Gastroesophageal sphincter (tissue), 4 donors: ENCODE measurements around the gene GNG14. TPM values are rescaled to one million over a fixed set of nuclear protein-coding genes. Genes with fewer than 3 reads are reported as not detected.

Source experiments
- ATAC-seq: fragments of 150-250 bp; one replicate; pipeline ENCODE4 v1.9.1; 2016; ENCODE audit warnings: mild to moderate bottlenecking, moderate library complexity
- H3K27ac ChIP-seq, 4 donors: fragments of 200-600 bp; sonication (generic) in 3 of 4; 1 replicate in 3 of 4; 2 replicates in 1 of 4; pipeline ENCODE4 v1.5.1; 2016 to 2019
- H3K27me3 ChIP-seq: fragments of 200-600 bp; sonication (generic); one replicate; pipeline ENCODE4 v1.5.1; 2019
- H3K36me3 ChIP-seq, 2 donors: fragments of 200-600 bp; sonication (generic); one replicate each; pipeline ENCODE4 v1.5.1; 2019; ENCODE audit warnings: control low read depth in 1 of 2
- H3K4me1 ChIP-seq, 3 donors: fragments of 200-600 bp; sonication (generic); 1 replicate in 2 of 3; 2 replicates in 1 of 3; pipeline ENCODE4 v1.5.1; 2016 to 2019; ENCODE audit warnings: control low read depth in 2 of 3
- H3K4me3 ChIP-seq, 2 donors: fragments of 200-600 bp; sonication (generic); one replicate each; pipeline ENCODE4 v1.5.1; 2019; ENCODE audit warnings: mild to moderate bottlenecking in 1 of 2, moderate library complexity in 1 of 2
- H3K9me3 ChIP-seq, 3 donors: fragments of 200-600 bp; sonication (generic); one replicate each; pipeline ENCODE4 v1.5.1; 2017 to 2019; ENCODE audit warnings: control low read depth in 2 of 3
- EP300 ChIP-seq: sonication (generic); formaldehyde crosslinking; IDR thresholded peaks from one replicate; pipeline ENCODE4 v1.6.1; 2017; ENCODE audit warnings: antibody characterized with exemption, mild to moderate bottlenecking
- POLR2A ChIP-seq, 2 donors: fragments of 450-650 bp; IDR thresholded peaks; one replicate each; pipeline ENCODE4 v1.6.1; 2017; ENCODE audit warnings: antibody characterized with exemption in 2 of 2, mild to moderate bottlenecking in 2 of 2, moderate library complexity in 1 of 2
- POLR2AphosphoS5 ChIP-seq: sonication (generic); formaldehyde crosslinking; IDR thresholded peaks from one replicate; pipeline ENCODE4 v1.6.1; 2017; ENCODE audit warnings: antibody characterized with exemption
- WGBS, 2 donors: methylation state at CpG; one replicate each; pipeline ENCODE4 v1.1.5; 2018; ENCODE audit warnings: low coverage in 1 of 2; 5-methylcytosine and 5-hydroxymethylcytosine counted together
- total RNA-seq, 4 donors: library from RNA; depleted of rRNA; stranded (reverse); fragments of >200 nt; gene quantifications; one replicate each; pipeline ENCODE4 v1.1.0, GENCODE V29; 2016
- TF ChIP-seq, protein P1 (sequence below), 4 experiments: fragments of 200-600 bp in 2 of 4; fragments of 450-650 bp in 2 of 4; sonication (generic) in 1 of 4; IDR thresholded peaks; one replicate each; pipeline ENCODE4 v1.5.1; 2017 to 2019; ENCODE audit warnings: antibody characterized with exemption in 4 of 4, mild to moderate bottlenecking in 2 of 4, moderate library complexity in 2 of 4

Gene GNG14
- not detected for total RNA-seq

DNA sequence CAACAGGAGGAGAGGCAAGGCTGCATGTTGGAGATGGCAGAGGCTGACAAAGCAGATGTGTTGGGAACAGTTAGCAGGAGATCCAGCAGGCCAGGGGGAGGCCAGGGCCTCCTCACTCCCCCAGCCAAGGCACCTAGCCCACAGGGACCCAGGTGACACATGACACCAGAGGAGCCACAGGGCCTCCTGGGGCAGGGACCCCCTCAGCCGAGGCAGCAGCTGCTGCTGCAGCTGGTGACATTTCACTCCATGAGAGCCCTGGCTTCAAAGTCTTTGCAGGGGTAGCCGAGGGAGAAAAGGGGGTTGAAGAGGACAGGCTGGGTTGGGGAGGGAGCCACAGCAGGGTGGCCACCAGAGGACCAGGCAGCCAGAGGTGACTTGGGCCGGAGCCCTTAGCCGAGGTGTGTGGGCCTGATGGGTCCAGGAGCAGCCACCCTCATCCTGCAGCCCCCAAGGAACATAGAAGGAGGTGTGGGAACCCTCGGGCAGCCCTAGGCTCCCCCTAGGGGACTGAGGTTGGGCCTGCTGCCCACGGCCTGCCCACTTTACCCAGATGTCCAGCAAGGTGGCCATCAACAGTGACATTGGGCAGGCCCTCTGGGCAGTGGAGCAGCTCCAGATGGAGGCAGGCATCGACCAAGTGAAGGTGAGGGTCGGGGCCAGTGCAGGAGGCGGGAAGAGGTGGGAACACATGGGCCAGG, at the start of gene GNG14:
Gene GNG14 (plus strand): TSS at position 503 of the 701 bp plus-strand sequence. CDS start 51 bp downstream, at position 554.
- TF ChIP-seq POLR2AphosphoS5 = no peak
- no peak for TF ChIP-seq EP300
- TF ChIP-seq, protein P1, sequence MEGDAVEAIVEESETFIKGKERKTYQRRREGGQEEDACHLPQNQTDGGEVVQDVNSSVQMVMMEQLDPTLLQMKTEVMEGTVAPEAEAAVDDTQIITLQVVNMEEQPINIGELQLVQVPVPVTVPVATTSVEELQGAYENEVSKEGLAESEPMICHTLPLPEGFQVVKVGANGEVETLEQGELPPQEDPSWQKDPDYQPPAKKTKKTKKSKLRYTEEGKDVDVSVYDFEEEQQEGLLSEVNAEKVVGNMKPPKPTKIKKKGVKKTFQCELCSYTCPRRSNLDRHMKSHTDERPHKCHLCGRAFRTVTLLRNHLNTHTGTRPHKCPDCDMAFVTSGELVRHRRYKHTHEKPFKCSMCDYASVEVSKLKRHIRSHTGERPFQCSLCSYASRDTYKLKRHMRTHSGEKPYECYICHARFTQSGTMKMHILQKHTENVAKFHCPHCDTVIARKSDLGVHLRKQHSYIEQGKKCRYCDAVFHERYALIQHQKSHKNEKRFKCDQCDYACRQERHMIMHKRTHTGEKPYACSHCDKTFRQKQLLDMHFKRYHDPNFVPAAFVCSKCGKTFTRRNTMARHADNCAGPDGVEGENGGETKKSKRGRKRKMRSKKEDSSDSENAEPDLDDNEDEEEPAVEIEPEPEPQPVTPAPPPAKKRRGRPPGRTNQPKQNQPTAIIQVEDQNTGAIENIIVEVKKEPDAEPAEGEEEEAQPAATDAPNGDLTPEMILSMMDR (IDR thresholded peaks at IDR 0.05) = no peak
- no peak for TF ChIP-seq POLR2A (IDR thresholded peaks at IDR 0.05)
- no peak for ATAC-seq
- WGBS, 2 donors = 66% methylated on average over 2 of the region's 9 CpGs; no CpG with 5 or more reads in 1 of the 2 donors
- H3K27me3 ChIP-seq = no peaks in the 10 kb centered on the region
- H3K9me3 ChIP-seq = no peaks in the 10 kb centered on the region
- H3K4me3 ChIP-seq = no peak within 1 kb of the TSS
- peaks cover 0 to 6% of the 10 kb centered on the region in 2 donors for H3K36me3 ChIP-seq
- H3K27ac ChIP-seq = no peak within 1 kb of the TSS
- no peaks in the 10 kb centered on the region for H3K4me1 ChIP-seq

DNA sequence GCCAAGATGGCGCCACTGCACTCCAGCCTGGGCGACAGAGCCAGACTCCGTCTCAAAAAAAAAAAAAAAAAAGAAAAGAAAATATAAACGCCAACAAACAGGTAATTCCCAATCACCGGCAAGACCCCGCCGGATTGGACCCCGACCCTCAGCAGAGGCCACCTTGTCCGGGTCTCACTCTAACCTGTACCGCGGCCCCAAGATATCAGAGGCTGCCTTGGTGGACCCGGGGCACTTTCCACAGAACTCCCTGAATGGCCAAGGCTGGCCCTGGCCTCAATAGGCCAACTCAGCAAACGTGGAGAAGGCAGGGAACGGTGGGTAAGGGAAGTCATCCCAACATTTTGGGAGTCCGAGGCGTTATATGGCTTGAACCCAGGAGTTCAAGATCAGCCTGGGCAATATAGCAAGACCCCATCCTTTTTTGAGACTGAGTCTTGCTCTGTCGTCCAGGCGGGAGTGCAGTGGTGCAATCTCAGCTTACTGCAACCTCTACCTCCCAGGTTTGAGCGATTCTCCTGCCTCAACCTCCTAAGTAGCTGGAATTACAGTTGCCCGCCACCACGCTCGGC, 49.1 kb upstream of the GNG14 start:
- ATAC-seq = no peak
- Histone ChIP-seq H3K27ac (no peak overlapping the region), H3K4me3 (no peak overlapping the region), H3K9me3 (no peaks in the 10 kb centered on the region), H3K4me1 (peaks cover 0 to 13% (median 10%) of the 10 kb centered on the region in 3 donors), H3K27me3 (no peaks in the 10 kb centered on the region), H3K36me3 (no peaks in the 10 kb centered on the region)
- TF ChIP-seq, protein P1 (IDR thresholded peaks at IDR 0.05) = no peak
- no peak for TF ChIP-seq POLR2A (IDR thresholded peaks at IDR 0.05)
- no peak for TF ChIP-seq POLR2AphosphoS5
- no peak for TF ChIP-seq EP300
- 90 to 92% methylated on average over 4 to 6 of the region's 22 CpGs for WGBS, 2 donors

DNA sequence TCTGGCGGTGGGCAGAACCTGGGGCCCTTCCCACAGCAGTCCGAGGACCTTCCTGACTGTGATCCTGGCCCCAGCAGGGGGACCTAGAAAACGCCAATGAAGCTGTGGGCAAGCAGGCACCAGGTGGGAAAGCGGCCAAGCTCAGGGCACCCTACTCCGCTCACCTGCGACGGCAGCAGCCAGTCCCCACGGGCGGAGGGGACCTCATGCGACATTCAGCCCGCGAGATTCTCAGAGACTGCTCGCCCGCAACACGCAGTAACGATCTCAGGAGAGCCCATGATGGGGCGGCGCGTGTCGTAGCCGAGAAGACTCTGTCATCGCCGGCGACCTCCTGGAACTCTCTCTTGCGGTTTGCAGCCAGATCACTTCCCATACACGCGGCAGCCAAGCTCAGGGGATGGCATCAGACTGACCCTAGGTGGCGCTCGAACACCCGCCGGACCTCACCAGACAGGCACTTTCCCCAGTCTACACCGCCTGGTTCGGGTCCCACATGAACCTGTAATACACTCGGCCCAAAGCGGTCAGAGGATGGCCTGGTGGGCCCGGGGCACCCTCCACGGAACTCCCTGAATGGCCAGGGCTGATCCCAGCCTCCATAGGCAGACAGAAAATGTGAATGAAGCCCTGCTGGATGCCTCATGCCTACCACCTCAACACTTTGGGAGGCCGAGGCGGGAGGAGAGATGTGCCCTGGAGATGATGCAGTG, 47.7 kb upstream of the GNG14 start:
- Histone ChIP-seq H3K4me1 (peaks cover 0 to 13% (median 10%) of the 10 kb centered on the region in 3 donors), H3K9me3 (no peaks in the 10 kb centered on the region), H3K27me3 (no peaks in the 10 kb centered on the region), H3K4me3 (peak overlapping the region in 1 of 2 donors; percentile 36), H3K36me3 (no peaks in the 10 kb centered on the region), H3K27ac (peak overlapping the region in 1 of 4 donors; percentile 7)
- peak; percentile 92 for ATAC-seq
- WGBS, 2 donors = 0% methylated on average over 5 of the region's 39 CpGs; no CpG with 5 or more reads in 1 of the 2 donors
- TF ChIP-seq, protein P1 (IDR thresholded peaks at IDR 0.05) = peak in 3 of 4 experiments; percentile 72 to 86 (median 74)
- no peak for TF ChIP-seq POLR2A (IDR thresholded peaks at IDR 0.05)

DNA sequence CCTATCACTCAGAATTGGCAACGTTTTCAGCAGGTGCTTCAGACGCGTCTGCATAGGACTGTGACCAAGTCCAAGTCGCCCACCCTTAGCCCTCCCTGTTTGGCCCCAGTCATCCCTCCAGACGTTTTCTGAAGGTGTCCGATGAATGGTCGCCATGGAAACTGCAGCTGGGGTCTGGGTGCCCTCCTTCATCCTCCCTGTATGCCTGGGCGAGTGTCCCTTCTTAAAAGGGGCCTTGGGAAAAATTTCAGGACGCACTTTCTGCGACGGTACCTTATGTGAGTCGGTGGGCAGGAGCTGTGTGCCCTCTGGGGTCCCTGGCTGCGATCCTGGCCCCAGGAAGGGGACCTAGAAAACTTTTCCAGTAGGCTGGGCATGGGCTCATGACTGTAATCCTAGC, 46.3 kb upstream of the GNG14 start:
- Histone ChIP-seq H3K36me3 (no peaks in the 10 kb centered on the region), H3K4me1 (peaks cover 0 to 13% (median 10%) of the 10 kb centered on the region in 3 donors), H3K27me3 (no peaks in the 10 kb centered on the region), H3K9me3 (no peaks in the 10 kb centered on the region), H3K27ac (no peak overlapping the region), H3K4me3 (no peak overlapping the region)
- no peak for TF ChIP-seq EP300
- TF ChIP-seq, protein P1 (IDR thresholded peaks at IDR 0.05) = no peak
- TF ChIP-seq POLR2AphosphoS5 = no peak
- no peak for TF ChIP-seq POLR2A (IDR thresholded peaks at IDR 0.05)
- 34 to 57% methylated on average over 5 of the region's 13 CpGs for WGBS, 2 donors
- no peak for ATAC-seq
